ENCODE results near the gene KCNMB1. TPM values are rescaled to one million over a fixed set of nuclear protein-coding genes. Genes with fewer than 3 reads are reported as not detected.
A peak's percentile ranks its signal among the peaks of the same experiment; 100 is the strongest.

KCNMB1 gene
- polyA plus RNA-seq, 1 donor (not counting 4 experiments of a cell fraction or from before 2014, with no cell fraction given): not detected

DNA sequence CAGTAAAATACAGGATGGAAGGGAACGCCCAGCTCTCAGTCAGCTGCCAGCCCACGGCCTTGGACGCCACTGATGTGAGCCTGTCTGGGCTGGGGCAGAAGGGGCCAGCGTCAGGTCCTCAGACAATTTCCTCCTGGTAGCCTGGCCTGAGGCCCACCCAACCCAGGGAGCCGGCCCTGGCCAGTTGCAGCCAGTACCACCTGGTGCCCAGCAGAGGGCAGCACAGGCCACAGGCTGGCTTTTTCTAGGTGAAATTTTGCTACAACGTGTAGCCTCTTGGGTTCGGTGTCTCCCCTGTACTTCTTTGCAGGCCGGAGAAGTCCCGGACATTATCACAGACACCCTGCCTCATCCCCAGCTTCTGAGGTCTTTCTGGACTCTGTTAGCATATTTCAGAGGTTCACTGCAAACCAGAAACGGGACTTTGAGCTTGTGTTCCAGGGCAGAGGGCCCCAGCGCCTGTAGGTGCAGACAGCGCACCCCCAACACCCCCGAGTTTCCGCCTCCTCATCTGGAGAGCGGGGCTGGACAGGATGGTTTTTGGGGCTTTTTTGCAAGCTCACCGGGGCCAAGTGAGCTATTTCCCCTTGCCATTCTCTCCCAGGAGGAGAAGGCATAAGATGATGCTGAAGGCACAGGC, 45.9 kb upstream of the KCNMB1 start:
- H3K4me1 ChIP-seq (ENCODE audit: control insufficient read depth, extremely low read depth, insufficient read depth, low read length): no peaks in the 10 kb centered on the region
- no peaks in the 10 kb centered on the region for H3K9me1 ChIP-seq (ENCODE audit: control insufficient read depth, extremely low read depth, insufficient read depth, low read length)
- no peak overlapping the region for H3K9ac ChIP-seq (ENCODE audit: control insufficient read depth, extremely low read depth, insufficient read depth, low read length)
- no peaks in the 10 kb centered on the region for H3K79me2 ChIP-seq (ENCODE audit: control insufficient read depth, insufficient read depth, low read length)
- no peaks in the 10 kb centered on the region for H3K36me3 ChIP-seq (ENCODE audit: control insufficient read depth in 2 of 2, extremely low read depth in 1 of 2, insufficient read depth in 2 of 2, low read length in 2 of 2)
- H4K20me1 ChIP-seq (ENCODE audit: control insufficient read depth, extremely low read depth, insufficient read depth, low read length): peaks cover 3% of the 10 kb centered on the region
- H2AFZ ChIP-seq (ENCODE audit: control insufficient read depth, low read length): no peak overlapping the region
- no peak for TF ChIP-seq EZH2 (IDR thresholded peaks at IDR 0.05; ENCODE audit: low read length)
- TF ChIP-seq, protein P1, sequence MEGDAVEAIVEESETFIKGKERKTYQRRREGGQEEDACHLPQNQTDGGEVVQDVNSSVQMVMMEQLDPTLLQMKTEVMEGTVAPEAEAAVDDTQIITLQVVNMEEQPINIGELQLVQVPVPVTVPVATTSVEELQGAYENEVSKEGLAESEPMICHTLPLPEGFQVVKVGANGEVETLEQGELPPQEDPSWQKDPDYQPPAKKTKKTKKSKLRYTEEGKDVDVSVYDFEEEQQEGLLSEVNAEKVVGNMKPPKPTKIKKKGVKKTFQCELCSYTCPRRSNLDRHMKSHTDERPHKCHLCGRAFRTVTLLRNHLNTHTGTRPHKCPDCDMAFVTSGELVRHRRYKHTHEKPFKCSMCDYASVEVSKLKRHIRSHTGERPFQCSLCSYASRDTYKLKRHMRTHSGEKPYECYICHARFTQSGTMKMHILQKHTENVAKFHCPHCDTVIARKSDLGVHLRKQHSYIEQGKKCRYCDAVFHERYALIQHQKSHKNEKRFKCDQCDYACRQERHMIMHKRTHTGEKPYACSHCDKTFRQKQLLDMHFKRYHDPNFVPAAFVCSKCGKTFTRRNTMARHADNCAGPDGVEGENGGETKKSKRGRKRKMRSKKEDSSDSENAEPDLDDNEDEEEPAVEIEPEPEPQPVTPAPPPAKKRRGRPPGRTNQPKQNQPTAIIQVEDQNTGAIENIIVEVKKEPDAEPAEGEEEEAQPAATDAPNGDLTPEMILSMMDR (optimal IDR thresholded peaks at IDR 0.05 in 1 of 3, IDR thresholded peaks at IDR 0.05 in 1 of 3, conservative IDR thresholded peaks at IDR 0.05 in 1 of 3; ENCODE audit: extremely low read depth in 1 of 3, insufficient read depth in 2 of 3, low read length in 3 of 3): peak; percentile 89 to 98 (median 94)
- H3K9me3 ChIP-seq (ENCODE audit: control insufficient read depth, low read depth, low read length): no peaks in the 10 kb centered on the region
- no peak overlapping the region for H3K4me2 ChIP-seq (ENCODE audit: control insufficient read depth, extremely low read depth, insufficient read depth, low read depth, low read length)
- H3K27me3 ChIP-seq (ENCODE audit: control insufficient read depth, extremely low read depth, insufficient read depth, low read length): peaks cover 5% of the 10 kb centered on the region
- FAIRE-seq (no peak), DNase-seq (ENCODE audit: low read depth, low spot score) (no peak)
- no peak overlapping the region for H3K27ac ChIP-seq (ENCODE audit: control insufficient read depth, insufficient read depth, low read length)
- H3K4me3 ChIP-seq (ENCODE audit: control insufficient read depth in 2 of 3, extremely low read depth in 1 of 3, insufficient read depth in 2 of 3, low read depth in 1 of 3, low read length in 3 of 3): no peak overlapping the region
- dilution Hi-C loops (cut with MboI; ENCODE audit: extremely low pct_ligation_motif_present, low sequenced_read_pairs): no loop called here

DNA sequence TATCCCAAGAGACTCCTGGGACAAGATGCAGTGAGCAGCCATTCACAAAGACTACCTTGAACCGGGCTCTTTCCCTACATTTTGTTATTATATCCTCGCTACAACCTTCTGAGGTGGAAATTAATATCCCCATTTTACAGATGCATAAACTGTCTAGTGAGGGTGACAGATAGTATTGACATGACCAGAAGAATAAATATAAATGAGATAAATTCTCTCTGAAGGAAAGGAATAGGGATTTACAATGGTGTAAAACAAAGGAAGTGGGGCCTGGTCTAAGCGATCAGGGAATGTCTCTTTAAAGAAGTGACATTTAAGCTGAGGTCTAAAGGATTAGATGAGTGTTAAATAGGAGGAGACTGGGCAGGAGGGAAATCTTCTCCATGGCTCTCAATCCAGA, 43.5 kb upstream of the KCNMB1 start:
- no peaks in the 10 kb centered on the region for H3K79me2 ChIP-seq (ENCODE audit: control insufficient read depth, insufficient read depth, low read length)
- H3K4me2 ChIP-seq (ENCODE audit: control insufficient read depth, extremely low read depth, insufficient read depth, low read depth, low read length): no peak overlapping the region
- no peaks in the 10 kb centered on the region for H3K36me3 ChIP-seq (ENCODE audit: control insufficient read depth in 2 of 2, extremely low read depth in 1 of 2, insufficient read depth in 2 of 2, low read length in 2 of 2)
- H3K9me3 ChIP-seq (ENCODE audit: control insufficient read depth, low read depth, low read length): no peaks in the 10 kb centered on the region
- no peak overlapping the region for H2AFZ ChIP-seq (ENCODE audit: control insufficient read depth, low read length)
- no peak for FAIRE-seq
- dilution Hi-C loops (cut with MboI; ENCODE audit: extremely low pct_ligation_motif_present, low sequenced_read_pairs): no loop called here
- no peaks in the 10 kb centered on the region for H3K9me1 ChIP-seq (ENCODE audit: control insufficient read depth, extremely low read depth, insufficient read depth, low read length)
- H3K4me1 ChIP-seq (ENCODE audit: control insufficient read depth, extremely low read depth, insufficient read depth, low read length): no peaks in the 10 kb centered on the region
- peaks cover 3% of the 10 kb centered on the region for H4K20me1 ChIP-seq (ENCODE audit: control insufficient read depth, extremely low read depth, insufficient read depth, low read length)
- peaks cover 5% of the 10 kb centered on the region for H3K27me3 ChIP-seq (ENCODE audit: control insufficient read depth, extremely low read depth, insufficient read depth, low read length)
- TF ChIP-seq, protein P1 (optimal IDR thresholded peaks at IDR 0.05 in 1 of 3, IDR thresholded peaks at IDR 0.05 in 1 of 3, conservative IDR thresholded peaks at IDR 0.05 in 1 of 3; ENCODE audit: extremely low read depth in 1 of 3, insufficient read depth in 2 of 3, low read length in 3 of 3): no peak
- TF ChIP-seq EZH2 (IDR thresholded peaks at IDR 0.05; ENCODE audit: low read length): no peak
- H3K9ac ChIP-seq (ENCODE audit: control insufficient read depth, extremely low read depth, insufficient read depth, low read length): no peak overlapping the region
- no peak overlapping the region for H3K4me3 ChIP-seq (ENCODE audit: control insufficient read depth in 2 of 3, extremely low read depth in 1 of 3, insufficient read depth in 2 of 3, low read depth in 1 of 3, low read length in 3 of 3)
- no peak for DNase-seq (ENCODE audit: low read depth, low spot score)
- H3K27ac ChIP-seq (ENCODE audit: control insufficient read depth, insufficient read depth, low read length): no peak overlapping the region
